ENCODE measurements around the gene ARAP1.

Gene ARAP1

DNA sequence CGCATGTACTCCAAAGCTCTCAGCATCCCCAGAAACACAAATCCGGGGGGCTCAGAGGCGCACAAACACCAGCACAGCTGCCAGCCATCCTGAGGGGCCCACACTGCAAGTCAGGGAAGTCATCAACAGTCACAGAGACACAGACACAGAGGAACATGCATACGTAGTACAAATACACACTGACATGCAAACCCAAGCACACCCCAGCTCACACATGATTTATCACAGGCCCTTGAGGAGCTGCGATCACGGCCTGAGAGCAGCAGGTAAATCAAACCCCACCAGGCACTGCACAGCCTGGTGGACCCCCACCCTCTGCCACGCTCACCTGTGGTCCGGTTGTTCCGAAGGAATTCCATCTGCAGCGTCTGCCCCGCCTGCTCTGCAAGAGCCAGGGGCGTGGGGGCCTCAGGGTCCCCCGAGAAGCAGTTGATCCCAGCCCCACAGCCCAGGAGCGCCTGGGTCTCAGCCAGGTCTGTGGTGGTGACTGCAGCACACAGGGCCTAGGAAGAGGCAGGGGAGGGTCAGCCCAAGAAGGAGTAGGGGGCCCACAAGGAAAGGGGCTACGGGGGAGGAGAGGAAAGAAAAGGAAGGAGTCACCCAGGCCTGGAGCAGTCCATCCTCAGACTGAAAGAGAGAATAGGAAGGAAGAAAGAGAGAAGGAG lies 49.5 kb downstream of the ARAP1 start:
- DNase-seq: no peak

DNA sequence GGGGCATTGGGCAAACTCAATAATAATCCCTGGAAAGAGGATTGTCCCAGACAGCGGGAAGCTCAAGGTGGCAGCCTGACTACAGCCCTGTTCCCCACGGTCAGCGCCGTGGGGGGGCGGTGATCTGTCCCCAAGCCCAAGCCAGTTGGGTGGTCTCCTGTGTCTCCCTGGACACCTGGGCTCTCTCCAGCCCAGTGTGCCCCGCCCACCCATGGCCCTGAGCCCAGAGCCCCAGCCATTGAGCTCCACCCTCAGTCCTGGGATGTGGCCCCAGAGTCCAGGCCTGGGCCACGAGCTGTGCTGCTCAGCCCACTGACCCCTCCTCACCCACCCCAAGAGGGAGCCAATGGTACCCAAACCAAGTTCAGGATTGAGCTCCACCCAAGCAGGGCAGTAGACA lies 50.1 kb downstream of the ARAP1 start:
- no peak for DNase-seq

DNA sequence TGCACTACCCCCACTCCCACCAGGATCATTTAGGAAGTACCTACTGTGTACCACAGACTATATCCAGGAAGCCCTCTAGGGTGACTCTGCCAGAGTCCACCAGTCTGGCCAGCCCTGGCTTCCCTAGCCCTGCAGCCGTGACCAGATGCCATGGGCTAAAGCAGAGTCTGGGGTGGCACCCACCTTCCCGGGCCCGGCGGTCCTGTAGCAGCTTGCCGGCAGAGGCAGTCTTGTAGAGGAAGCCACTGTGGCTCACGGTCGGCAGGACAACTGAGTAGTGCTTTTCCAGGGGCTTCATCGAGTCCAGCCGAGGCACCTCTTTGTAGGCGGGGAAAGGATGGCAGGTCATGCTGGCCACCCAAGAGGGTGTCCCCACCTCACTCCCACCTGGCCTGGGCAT lies 50.7 kb downstream of the ARAP1 start:
- DNase-seq: no peak

DNA sequence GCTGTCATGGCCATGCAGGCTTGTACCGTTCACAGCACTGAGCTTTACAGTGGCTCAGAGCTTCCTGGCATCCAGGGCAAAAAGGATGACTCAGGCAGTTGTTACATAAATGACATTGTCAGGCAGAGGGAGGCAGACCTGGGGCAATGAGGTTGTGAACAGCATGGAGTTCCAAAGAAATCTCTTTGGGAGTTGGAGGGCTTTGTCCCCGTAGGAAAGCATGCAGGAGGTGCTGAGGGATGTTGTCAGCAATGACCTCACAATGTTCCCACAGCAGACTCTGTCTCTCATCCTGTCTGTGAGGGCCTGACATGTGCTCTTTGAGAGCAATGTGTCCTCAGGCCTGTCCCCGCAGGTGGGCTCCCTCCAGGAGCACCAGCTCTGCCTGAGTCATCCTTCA lies 52.1 kb downstream of the ARAP1 start:
- DNase-seq: no peak

DNA sequence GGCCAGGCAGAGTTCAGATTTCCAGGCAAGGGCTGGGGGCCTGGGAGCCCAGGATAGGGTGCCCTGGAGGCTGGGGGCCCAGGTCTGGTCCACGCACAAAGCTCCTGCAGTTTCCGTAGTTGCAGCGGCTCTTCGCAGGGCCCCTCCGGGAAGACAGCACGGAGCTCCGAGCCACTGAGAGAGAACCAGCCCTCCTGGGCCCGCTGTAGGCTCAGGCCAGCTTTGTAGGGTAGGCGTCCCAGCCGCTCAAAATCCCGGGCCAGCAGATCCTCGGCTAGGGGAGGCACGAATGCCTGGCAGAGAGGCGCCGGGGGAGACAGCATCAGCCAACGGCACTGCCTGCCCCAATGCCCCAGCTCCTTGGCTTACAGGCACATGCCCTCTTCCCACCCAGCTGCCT lies 54.4 kb downstream of the ARAP1 start:
- DNase-seq: no peak

DNA sequence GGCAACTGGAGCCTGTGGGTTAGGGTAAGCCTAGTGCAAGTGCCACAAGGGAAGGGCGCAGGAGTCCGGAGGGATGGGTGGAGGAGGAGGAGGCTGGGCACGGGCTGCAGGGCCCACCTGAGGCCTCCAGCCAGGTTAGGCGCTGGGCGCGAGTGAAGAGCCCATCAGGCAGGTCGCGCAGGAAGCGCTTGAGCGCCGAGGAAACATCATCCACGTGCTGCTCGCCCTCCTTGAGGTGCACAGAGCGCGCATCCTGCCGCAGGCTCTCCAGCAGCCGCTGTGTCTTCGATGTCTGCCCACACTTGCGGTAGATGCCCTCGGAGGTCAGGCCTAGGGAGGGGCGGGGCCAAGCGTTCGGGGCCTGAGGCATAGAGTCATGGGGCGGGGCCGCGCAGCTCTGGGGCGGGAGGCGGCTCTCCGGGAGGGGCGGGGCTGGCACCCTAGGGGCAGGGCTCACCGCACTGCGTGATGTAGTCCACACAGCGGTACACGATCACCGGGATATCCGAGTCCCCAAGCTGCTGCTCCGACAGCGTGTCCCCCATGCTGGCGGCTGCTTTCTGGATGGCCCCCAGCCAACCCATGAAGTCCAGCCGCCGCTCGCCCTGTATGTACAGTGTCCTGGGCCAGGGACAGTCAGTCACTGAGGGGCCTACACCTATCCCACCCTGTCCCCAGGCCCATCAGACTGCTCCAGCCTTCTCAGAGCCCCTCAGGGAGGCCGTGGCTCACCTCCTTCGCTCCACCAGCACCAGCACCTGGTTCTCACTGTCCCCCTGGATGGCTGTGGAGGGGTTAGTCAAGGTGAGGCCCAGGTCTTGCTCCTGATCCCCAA lies 55.1 kb downstream of the ARAP1 start:
- DNase-seq: no peak

DNA sequence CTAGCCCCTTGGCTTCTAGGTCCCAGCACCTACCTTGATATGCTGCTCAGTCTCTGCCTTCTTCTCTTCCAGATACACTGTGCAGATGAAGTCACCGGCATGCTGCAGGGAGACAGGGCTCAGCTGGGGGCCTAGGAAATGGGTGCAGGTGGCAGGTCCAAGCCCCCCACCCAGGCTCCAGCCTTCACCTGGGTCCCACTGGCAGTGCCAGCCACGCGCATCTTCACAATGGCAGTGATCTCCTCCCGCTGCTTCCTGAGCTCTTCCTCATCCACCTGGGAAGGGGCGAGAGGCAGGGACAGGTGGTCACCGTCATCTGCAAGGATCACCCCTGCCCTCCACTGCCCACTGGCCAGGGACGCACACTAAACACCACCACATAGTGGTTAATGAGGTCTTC lies 56.9 kb downstream of the ARAP1 start:
- no peak for DNase-seq

DNA sequence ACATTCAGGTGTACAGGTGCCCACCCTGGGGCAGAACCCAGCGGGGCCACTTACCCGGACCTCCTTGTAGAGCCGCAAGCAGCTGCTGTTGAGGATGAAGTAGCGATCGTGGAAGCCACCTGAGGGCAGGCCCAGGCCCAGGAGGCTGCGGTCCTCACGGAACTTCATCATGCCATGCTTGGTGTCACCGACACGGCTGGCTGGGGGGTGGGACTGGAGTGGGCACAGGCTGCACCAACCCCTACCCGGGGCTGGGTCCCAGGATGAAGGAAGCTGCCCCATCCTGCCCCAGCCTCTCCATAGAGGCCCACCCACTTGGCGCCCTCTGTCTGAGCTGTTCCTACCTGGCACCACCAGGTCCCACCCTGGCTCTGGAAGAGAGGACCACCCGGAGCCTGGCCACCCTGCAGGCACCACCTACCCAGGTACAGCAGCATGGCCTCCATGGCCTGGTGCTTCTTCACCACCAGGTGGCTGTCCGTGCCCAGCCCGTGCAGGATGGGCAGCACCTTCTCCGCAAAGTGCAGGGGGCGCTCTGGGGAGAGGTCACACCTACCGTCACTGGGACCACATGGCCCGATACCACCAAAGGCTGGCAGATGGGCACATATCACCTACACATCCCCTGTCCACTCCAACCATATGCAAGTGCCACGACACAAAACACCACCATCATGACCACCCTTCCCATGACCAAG lies 58.8 kb downstream of the ARAP1 start:
- no peak for DNase-seq

DNA sequence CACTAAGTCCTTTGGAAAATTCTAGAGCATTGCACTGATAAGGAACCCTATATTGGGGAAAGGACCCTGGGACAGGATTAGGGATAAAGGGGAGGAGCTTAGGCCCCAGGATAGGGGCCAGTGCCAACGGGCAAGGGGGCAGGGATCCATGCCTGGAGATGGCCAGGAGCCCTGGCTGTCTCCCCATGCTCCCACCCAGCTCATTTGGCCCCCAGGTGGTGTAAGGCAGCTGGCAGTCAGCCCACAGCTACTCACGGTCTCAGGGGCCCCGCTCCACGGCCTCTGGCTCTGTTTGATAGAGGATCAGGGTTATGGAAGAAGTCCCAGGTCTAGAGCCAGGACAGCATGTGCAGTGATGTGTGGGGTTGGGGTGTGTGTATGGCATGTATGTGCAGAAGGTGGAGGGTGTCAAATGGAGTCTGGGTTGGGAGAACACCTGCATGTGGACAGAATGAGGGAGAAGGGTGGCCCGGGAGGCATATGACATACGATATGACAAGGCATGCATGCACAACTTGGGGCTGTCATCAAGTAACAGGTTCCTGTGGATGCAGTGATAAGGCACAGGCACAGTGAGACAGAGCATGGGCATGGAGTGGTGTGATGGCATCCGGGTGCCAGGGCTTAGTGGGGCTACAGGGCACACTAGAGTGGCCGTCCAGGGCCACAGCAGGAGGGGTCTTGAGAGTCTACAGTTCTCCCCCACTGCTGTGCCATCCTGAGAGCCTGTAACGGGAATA lies 59.5 kb downstream of the ARAP1 start:
- no peak for DNase-seq

DNA sequence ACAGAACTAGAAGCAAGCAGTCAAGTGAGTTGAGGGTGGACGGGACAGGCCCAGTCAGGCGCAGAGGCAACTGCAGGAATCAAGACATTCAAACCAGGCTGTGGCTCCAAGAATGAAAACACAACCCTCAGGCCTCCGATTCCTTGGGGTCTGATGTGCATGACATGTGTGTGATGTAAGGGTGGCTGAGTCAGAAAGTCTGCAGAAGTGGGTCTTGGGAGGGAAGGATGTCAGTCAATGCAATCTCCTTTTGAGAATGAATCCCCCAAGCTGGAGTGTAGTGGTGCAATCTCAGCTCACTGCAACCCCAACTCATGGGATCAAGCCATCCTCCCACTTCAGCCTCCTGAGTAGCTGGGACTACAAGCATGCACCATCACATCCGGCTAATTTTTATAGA lies 62.0 kb downstream of the ARAP1 start:
- no peak for DNase-seq

DNA sequence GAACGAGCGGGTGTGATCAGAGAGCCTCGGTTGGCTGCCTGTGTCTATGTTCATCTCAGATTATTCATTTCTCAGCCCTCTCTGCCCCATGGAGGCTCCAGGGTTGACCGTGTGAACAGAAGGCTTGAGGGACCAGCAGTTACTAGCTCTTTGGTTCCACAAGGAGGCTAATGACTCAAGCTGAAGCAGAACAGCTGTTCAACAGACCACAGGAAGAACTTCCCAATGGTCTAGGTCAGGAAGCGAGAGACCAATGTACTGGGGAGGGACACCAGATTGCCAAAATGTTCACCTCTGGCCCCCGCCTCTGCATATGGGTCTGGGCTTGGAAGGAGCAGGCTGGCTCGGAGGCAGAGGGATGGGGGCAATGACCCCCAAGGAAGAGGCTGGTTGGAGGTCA lies 63.3 kb downstream of the ARAP1 start:
- no peak for DNase-seq

DNA sequence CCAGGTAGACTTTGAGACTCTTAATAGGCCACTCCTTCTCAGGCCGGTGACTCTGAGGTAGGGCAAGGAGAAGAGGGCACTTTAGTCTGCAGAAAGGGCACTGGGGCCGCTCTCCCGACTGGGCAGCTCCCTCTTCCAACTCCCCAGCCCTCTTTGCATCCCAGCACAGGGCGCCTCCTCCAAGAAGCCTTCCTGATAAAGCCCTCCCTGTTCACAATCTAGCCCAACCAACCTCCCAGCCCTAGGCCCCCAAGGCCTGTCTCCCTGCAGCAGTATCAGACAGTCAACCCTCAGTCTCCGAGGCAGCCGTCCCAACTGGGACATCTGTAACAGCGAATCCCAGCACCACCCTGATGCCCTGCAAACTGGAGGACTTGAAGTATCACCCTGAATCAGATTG lies 63.7 kb downstream of the ARAP1 start:
- DNase-seq: no peak

DNA sequence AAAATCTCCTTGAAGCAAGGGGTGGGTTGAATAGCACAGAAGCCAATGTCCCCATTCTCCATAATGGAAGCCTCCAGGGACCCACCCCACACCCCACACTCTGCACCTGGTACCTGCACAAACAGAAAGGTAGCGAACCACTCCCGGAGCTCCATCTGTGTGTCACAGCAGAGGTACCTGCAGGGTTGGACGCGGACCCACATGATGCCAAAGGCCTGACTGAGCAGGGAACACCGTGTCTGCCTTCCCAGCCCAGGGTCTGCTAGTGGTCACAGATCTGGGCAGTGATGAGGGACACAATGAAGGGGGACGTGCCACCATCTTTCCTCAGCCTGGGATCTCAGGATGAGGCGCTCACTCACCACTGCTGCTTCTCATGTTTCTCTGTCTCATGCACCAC lies 64.9 kb downstream of the ARAP1 start:
- no peak for DNase-seq

DNA sequence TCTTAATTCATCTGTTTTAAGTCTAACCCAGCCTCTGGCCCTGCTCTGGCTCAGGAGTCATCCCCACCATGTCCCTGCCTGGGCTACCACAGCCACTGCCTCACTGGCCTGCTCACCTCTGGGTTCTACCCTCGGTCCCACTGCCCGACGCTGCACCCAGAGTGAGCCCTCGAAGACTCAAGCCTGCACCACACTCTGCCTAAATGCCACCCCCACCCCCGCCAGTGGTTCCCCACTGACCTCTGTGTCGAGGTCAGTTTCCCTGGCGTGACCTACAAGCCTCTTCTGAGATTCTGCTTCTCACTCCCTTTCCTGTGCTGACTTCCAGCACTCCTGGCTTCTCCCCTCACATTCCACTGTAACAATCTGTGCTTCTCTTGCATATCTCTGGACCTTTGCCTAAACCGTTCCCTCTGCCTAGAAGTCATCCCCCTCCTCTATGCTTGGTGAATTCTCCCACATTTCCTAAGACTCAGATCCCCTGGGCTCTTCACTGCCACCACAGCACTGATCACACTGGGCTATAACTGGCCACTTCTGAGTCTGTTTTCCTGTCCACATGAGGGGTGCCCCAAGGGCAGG lies 65.5 kb downstream of the ARAP1 start:
- no peak for DNase-seq

DNA sequence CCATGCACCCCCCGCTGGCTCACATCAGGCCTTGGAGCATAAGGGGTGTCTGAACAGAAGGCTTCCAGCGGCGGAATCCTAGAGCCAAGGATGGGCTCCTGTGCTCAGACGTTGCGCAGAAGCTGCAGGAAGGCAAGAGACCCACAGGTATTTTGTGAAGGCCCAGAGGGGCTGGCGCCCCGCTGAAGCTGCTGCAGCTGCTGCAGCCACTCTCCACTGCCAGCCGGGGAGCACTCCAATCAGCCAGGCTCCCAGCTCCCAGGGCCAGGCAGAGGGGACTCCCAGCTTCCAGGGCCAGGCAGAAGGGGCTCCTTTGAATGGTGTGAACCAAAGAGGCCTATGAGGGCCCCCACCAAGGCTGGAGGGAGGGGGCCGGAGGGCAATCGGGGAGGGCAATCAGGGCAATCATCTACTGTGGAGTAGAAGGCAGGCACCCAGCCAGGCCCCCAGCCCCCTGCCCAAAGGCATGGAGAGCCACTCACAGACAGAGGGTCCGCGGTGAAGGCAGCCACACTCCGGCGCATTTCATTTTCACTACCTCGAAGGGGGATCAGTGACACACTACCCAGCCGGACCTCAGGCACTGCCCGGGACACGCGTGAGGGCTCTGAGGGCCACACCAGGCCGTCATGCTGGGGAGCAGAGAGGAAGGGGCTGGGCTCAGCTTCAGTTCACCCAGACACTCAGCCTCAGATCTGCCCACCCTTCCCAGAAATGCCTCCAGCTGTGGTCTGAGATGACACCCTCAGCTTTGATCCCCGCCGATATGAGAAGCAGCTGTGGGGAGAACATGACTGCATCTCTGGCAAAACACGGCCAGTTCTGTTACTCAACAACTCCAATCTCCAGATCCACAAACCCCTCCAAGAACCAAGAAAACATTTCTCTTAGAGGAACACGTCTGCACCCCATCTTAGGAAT lies 66.4 kb downstream of the ARAP1 start:
- no peak for DNase-seq

DNA sequence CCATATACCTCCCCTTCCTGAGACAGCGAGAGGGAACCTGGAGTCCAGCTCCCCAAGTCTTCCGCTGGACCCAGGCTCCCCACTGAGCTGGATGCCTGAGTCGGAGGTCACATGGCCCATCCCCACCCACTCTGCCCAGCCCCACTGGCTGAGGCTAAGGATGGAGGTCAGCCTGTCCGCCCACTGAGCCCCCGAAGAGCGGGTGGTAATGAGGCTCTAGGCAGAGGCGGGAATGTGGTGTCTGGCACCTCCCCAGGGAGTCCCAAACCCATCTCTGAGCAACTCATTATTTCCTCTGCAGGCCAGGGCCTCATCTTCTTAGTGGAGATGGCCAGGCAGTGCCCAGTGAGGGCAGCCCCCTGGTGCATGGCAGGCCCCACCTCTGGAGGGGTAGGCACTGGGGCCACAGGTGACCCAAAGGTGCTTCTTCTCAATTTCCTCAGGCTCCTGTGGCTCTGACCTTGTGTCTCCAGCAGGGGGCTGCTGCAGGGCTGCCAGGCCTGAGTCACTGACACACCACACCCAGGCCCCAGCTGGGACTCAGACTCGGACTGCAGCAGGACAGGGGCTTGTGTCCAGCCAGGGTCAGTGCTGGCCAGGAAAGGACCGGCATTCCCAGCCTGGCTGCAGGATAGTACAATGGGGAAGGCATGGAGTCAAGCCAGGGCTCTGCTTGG lies 67.8 kb downstream of the ARAP1 start:
- DNase-seq: peak in 1 of 2 experiments; percentile 56

DNA sequence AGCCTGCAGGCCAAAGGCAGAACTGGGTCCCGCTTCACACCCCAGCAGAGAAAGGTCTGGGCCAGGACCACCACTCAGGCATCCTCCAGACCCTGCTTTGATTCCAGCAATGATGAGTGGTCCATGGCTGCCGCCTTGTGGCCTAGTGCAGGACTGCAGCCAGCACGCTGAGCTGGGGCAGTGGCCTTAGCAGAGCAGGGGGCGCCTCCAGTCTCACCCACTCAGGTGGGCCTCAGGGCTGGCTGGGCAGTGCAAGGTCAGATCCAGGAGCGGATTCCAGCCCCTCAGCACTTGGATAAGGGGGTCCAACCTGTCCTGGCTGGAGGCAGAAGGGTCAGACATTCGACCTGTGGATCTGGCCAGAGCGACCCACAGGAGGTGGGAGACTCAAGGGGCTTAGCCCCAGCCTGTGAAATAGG lies 68.4 kb downstream of the ARAP1 start:
- DNase-seq: peak; percentile 7 to 56

DNA sequence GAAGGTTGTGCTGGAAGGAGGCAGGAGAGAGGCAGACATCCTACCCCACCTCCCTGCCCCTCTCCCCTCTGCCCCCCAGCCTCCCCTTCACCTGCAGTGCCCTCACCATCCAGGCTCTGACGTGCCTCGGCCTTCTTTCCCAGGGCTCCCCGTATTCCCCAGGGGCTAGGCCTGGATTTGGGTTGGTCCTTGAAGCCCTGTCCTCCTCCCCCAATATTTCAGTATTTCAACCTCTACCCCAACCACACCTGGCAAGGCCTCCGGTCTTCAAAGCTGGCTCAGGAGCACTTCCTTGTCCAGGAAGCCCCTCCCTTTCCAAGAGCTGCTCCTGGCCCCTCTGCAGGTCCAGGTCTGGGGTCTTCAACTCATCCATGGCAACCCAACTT lies 69.4 kb downstream of the ARAP1 start:
- no peak for DNase-seq

DNA sequence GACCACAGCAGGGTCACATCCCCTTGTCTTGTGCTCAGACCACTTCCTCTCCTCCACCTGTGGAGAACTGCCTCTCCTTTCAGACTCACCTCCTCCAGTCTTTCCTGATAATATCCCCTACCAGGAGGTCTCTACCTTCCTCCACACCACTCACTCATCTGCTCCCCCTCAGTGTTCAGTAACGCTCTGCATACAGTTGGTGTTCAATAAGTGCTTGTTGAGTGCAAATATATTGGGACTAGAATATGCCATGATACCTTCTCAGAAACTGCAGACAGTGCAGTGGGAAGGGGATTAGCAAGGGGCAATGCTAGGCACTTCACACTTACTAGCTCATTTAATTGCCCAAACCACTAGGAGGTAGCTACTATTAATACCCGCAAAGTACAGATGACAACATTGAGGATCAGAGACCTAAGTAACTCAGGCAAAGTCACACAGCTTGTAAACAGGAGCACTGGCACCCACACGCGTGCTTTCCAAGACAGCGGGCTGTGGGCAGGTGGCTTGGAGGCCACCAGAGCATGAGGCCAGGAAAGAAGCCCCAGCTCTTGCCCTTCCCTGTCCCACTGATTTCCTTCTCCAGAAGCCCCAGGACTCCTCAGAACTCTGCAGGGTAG lies 69.9 kb downstream of the ARAP1 start:
- no peak for DNase-seq
